Measurements from ENCODE around the gene ATXN3.
A peak's percentile ranks its signal among the peaks of the same experiment; 100 is the strongest.

ATXN3 gene

GRCh38 chr14:92035890-92036289, 70.5 kb downstream of the ATXN3 start:
- CTCF ChIA-PET = no interaction called here
- POLR2A ChIA-PET = no interaction called here
- Histone ChIP-seq H3K27me3 (replicated peaks in 2 of 5; ENCODE audit: control insufficient read depth in 4 of 5, insufficient read depth in 5 of 5, low read length in 4 of 5) (no peaks in the 10 kb centered on the region), H3K4me3 (ENCODE audit: control insufficient read depth in 1 of 7, extremely low read depth in 1 of 7, insufficient read depth in 4 of 7, low read depth in 2 of 7, low read length in 6 of 7) (no peak overlapping the region), H3K9me3 (ENCODE audit: control extremely low read depth in 1 of 5, control insufficient read depth in 4 of 5, insufficient read depth in 2 of 5, low read depth in 1 of 5, low read length in 4 of 5) (no peaks in the 10 kb centered on the region), H3K27ac (ENCODE audit: insufficient read depth in 1 of 2, low read depth in 1 of 2, low read length in 2 of 2, poor library complexity in 1 of 2, severe bottlenecking in 2 of 2) (no peak overlapping the region), H3K36me3 (ENCODE audit: control insufficient read depth in 4 of 4, insufficient read depth in 4 of 4, low read length in 3 of 4) (peaks cover 2 to 19% (median 7%) of the 10 kb centered on the region in 4 experiments), H3K4me1 (ENCODE audit: control extremely low read depth in 1 of 4, control insufficient read depth in 4 of 4, insufficient read depth in 4 of 4, low read length in 3 of 4) (peaks cover 13 to 32% (median 22%) of the 10 kb centered on the region in 4 experiments)
- DNase-seq = no peak
- WGBS (ENCODE audit: insufficient coverage) = 80% methylated on average over 1 of the region's 1 CpG

GRCh38 chr14:92033906-92034687, 72.3 kb downstream of the ATXN3 start:
- no peak overlapping the region for H3K27ac ChIP-seq (ENCODE audit: insufficient read depth in 1 of 2, low read depth in 1 of 2, low read length in 2 of 2, poor library complexity in 1 of 2, severe bottlenecking in 2 of 2)
- ChIA-PET CTCF (interaction anchor here (1.0 kb wide), 1 partner anchor 92 kb away, joined by 3 read pairs; no protein-coding TSS in a partner anchor), POLR2A (interaction anchor here (1.6 kb wide), 1 partner anchor 91 kb away, joined by 11 read pairs; no protein-coding TSS in a partner anchor)
- no peaks in the 10 kb centered on the region for H3K9me3 ChIP-seq (ENCODE audit: control extremely low read depth in 1 of 5, control insufficient read depth in 4 of 5, insufficient read depth in 2 of 5, low read depth in 1 of 5, low read length in 4 of 5)
- H3K4me3 ChIP-seq (ENCODE audit: control insufficient read depth in 1 of 7, extremely low read depth in 1 of 7, insufficient read depth in 4 of 7, low read depth in 2 of 7, low read length in 6 of 7) = no peak overlapping the region
- H3K27me3 ChIP-seq (replicated peaks in 2 of 5; ENCODE audit: control insufficient read depth in 4 of 5, insufficient read depth in 5 of 5, low read length in 4 of 5) = no peaks in the 10 kb centered on the region
- peaks cover 6 to 23% (median 12%) of the 10 kb centered on the region in 4 experiments for H3K36me3 ChIP-seq (ENCODE audit: control insufficient read depth in 4 of 4, insufficient read depth in 4 of 4, low read length in 3 of 4)
- 94% methylated on average over 3 of the region's 11 CpGs for WGBS (ENCODE audit: insufficient coverage)
- peak in 1 of 3 donors; percentile 32 for DNase-seq
- peaks cover 11 to 26% (median 16%) of the 10 kb centered on the region in 4 experiments for H3K4me1 ChIP-seq (ENCODE audit: control extremely low read depth in 1 of 4, control insufficient read depth in 4 of 4, insufficient read depth in 4 of 4, low read length in 3 of 4)

GRCh38 chr14:92033433-92033832, 72.9 kb downstream of the ATXN3 start:
- Histone ChIP-seq H3K9me3 (ENCODE audit: control extremely low read depth in 1 of 5, control insufficient read depth in 4 of 5, insufficient read depth in 2 of 5, low read depth in 1 of 5, low read length in 4 of 5) (no peaks in the 10 kb centered on the region), H3K36me3 (ENCODE audit: control insufficient read depth in 4 of 4, insufficient read depth in 4 of 4, low read length in 3 of 4) (peaks cover 6 to 23% (median 13%) of the 10 kb centered on the region in 4 experiments), H3K27me3 (replicated peaks in 2 of 5; ENCODE audit: control insufficient read depth in 4 of 5, insufficient read depth in 5 of 5, low read length in 4 of 5) (no peaks in the 10 kb centered on the region), H3K27ac (ENCODE audit: insufficient read depth in 1 of 2, low read depth in 1 of 2, low read length in 2 of 2, poor library complexity in 1 of 2, severe bottlenecking in 2 of 2) (no peak overlapping the region), H3K4me3 (ENCODE audit: control insufficient read depth in 1 of 7, extremely low read depth in 1 of 7, insufficient read depth in 4 of 7, low read depth in 2 of 7, low read length in 6 of 7) (no peak overlapping the region), H3K4me1 (ENCODE audit: control extremely low read depth in 1 of 4, control insufficient read depth in 4 of 4, insufficient read depth in 4 of 4, low read length in 3 of 4) (peaks cover 6 to 23% (median 11%) of the 10 kb centered on the region in 4 experiments)
- WGBS (ENCODE audit: insufficient coverage) = 100% methylated on average over 1 of the region's 1 CpG
- ChIA-PET POLR2A (interaction anchor here (1.6 kb wide), 1 partner anchor 92 kb away, joined by 11 read pairs; no protein-coding TSS in a partner anchor), CTCF (interaction anchor here (1.0 kb wide), 1 partner anchor 93 kb away, joined by 3 read pairs; no protein-coding TSS in a partner anchor)
- DNase-seq = no peak

- Histone ChIP-seq H3K36me3 (ENCODE audit: control insufficient read depth in 4 of 4, insufficient read depth in 4 of 4, low read length in 3 of 4) (peaks cover 15 to 40% (median 25%) of the 10 kb centered on the region in 4 experiments), H3K4me3 (ENCODE audit: control insufficient read depth in 1 of 7, extremely low read depth in 1 of 7, insufficient read depth in 4 of 7, low read depth in 2 of 7, low read length in 6 of 7) (no peak overlapping the region), H3K9me3 (ENCODE audit: control extremely low read depth in 1 of 5, control insufficient read depth in 4 of 5, insufficient read depth in 2 of 5, low read depth in 1 of 5, low read length in 4 of 5) (no peaks in the 10 kb centered on the region), H3K4me1 (ENCODE audit: control extremely low read depth in 1 of 4, control insufficient read depth in 4 of 4, insufficient read depth in 4 of 4, low read length in 3 of 4) (no peaks in the 10 kb centered on the region), H3K27me3 (replicated peaks in 2 of 5; ENCODE audit: control insufficient read depth in 4 of 5, insufficient read depth in 5 of 5, low read length in 4 of 5) (no peaks in the 10 kb centered on the region), H3K27ac (ENCODE audit: insufficient read depth in 1 of 2, low read depth in 1 of 2, low read length in 2 of 2, poor library complexity in 1 of 2, severe bottlenecking in 2 of 2) (no peak overlapping the region)
- WGBS (ENCODE audit: insufficient coverage) = 96% methylated on average over 10 of the region's 21 CpGs
- peak in 1 of 3 donors; percentile 21 for DNase-seq
- POLR2A ChIA-PET = no interaction called here
- CTCF ChIA-PET = no interaction called here
Observed at GRCh38 chr14:92026548-92027190, 79.7 kb downstream of the ATXN3 start.

- ChIA-PET POLR2A (no interaction called here), CTCF (interaction anchor here (0.6 kb wide), 1 partner anchor 75 kb away, joined by 3 read pairs; no protein-coding TSS in a partner anchor)
- DNase-seq = no peak
- no peak overlapping the region for H3K4me3 ChIP-seq (ENCODE audit: control insufficient read depth in 1 of 7, extremely low read depth in 1 of 7, insufficient read depth in 4 of 7, low read depth in 2 of 7, low read length in 6 of 7)
- H3K4me1 ChIP-seq (ENCODE audit: control extremely low read depth in 1 of 4, control insufficient read depth in 4 of 4, insufficient read depth in 4 of 4, low read length in 3 of 4) = no peaks in the 10 kb centered on the region
- H3K36me3 ChIP-seq (ENCODE audit: control insufficient read depth in 4 of 4, insufficient read depth in 4 of 4, low read length in 3 of 4) = peaks cover 12 to 45% (median 17%) of the 10 kb centered on the region in 4 experiments
- H3K9me3 ChIP-seq (ENCODE audit: control extremely low read depth in 1 of 5, control insufficient read depth in 4 of 5, insufficient read depth in 2 of 5, low read depth in 1 of 5, low read length in 4 of 5) = no peaks in the 10 kb centered on the region
- H3K27me3 ChIP-seq (replicated peaks in 2 of 5; ENCODE audit: control insufficient read depth in 4 of 5, insufficient read depth in 5 of 5, low read length in 4 of 5) = no peaks in the 10 kb centered on the region
- H3K27ac ChIP-seq (ENCODE audit: insufficient read depth in 1 of 2, low read depth in 1 of 2, low read length in 2 of 2, poor library complexity in 1 of 2, severe bottlenecking in 2 of 2) = no peak overlapping the region
- whole genome bisulfite sequencing (ENCODE audit: insufficient coverage) = no CpG with 5 or more reads among the region's 1 CpG
Observed at GRCh38 chr14:92022036-92022435, 84.3 kb downstream of the ATXN3 start.

GRCh38 chr14:92021523-92021922, 84.9 kb downstream of the ATXN3 start:
- no peak for DNase-seq
- H3K36me3 ChIP-seq (ENCODE audit: control insufficient read depth in 4 of 4, insufficient read depth in 4 of 4, low read length in 3 of 4) = peaks cover 12 to 46% (median 20%) of the 10 kb centered on the region in 4 experiments
- H3K4me1 ChIP-seq (ENCODE audit: control extremely low read depth in 1 of 4, control insufficient read depth in 4 of 4, insufficient read depth in 4 of 4, low read length in 3 of 4) = no peaks in the 10 kb centered on the region
- H3K27me3 ChIP-seq (replicated peaks in 2 of 5; ENCODE audit: control insufficient read depth in 4 of 5, insufficient read depth in 5 of 5, low read length in 4 of 5) = no peaks in the 10 kb centered on the region
- no peak overlapping the region for H3K27ac ChIP-seq (ENCODE audit: insufficient read depth in 1 of 2, low read depth in 1 of 2, low read length in 2 of 2, poor library complexity in 1 of 2, severe bottlenecking in 2 of 2)
- 100% methylated on average over 2 of the region's 3 CpGs for WGBS (ENCODE audit: insufficient coverage)
- no peak overlapping the region for H3K4me3 ChIP-seq (ENCODE audit: control insufficient read depth in 1 of 7, extremely low read depth in 1 of 7, insufficient read depth in 4 of 7, low read depth in 2 of 7, low read length in 6 of 7)
- ChIA-PET POLR2A (no interaction called here), CTCF (interaction anchor here (0.6 kb wide), 1 partner anchor 75 kb away, joined by 3 read pairs; no protein-coding TSS in a partner anchor)
- no peaks in the 10 kb centered on the region for H3K9me3 ChIP-seq (ENCODE audit: control extremely low read depth in 1 of 5, control insufficient read depth in 4 of 5, insufficient read depth in 2 of 5, low read depth in 1 of 5, low read length in 4 of 5)

GRCh38 chr14:92014040-92014439, 92.3 kb downstream of the ATXN3 start:
- POLR2A ChIA-PET = no interaction called here
- Histone ChIP-seq H3K9me3 (ENCODE audit: control extremely low read depth in 1 of 5, control insufficient read depth in 4 of 5, insufficient read depth in 2 of 5, low read depth in 1 of 5, low read length in 4 of 5) (no peaks in the 10 kb centered on the region), H3K4me3 (ENCODE audit: control insufficient read depth in 1 of 7, extremely low read depth in 1 of 7, insufficient read depth in 4 of 7, low read depth in 2 of 7, low read length in 6 of 7) (no peak overlapping the region), H3K36me3 (ENCODE audit: control insufficient read depth in 4 of 4, insufficient read depth in 4 of 4, low read length in 3 of 4) (peaks cover 8 to 66% (median 33%) of the 10 kb centered on the region in 4 experiments), H3K27ac (ENCODE audit: insufficient read depth in 1 of 2, low read depth in 1 of 2, low read length in 2 of 2, poor library complexity in 1 of 2, severe bottlenecking in 2 of 2) (no peak overlapping the region), H3K27me3 (replicated peaks in 2 of 5; ENCODE audit: control insufficient read depth in 4 of 5, insufficient read depth in 5 of 5, low read length in 4 of 5) (no peaks in the 10 kb centered on the region), H3K4me1 (ENCODE audit: control extremely low read depth in 1 of 4, control insufficient read depth in 4 of 4, insufficient read depth in 4 of 4, low read length in 3 of 4) (no peaks in the 10 kb centered on the region)
- CTCF ChIA-PET = no interaction called here
- DNase-seq = no peak

All from common myeloid progenitor, CD34-positive (primary cell).